Mesothelial cell of epicardium (in vitro differentiated cells): ENCODE results near the gene TRIM47. TPM values are rescaled to one million over a fixed set of nuclear protein-coding genes. Genes with fewer than 3 reads are reported as not detected.

Experiments used
- DNase-seq, 2 experiments: peaks; one replicate each; pipeline ENCODE4 v3.0.0; 2021; ENCODE audit warnings: low spot score in 2 of 2; ENCODE audit not compliant: unreplicated experiment in 2 of 2
- H3K27ac Mint-ChIP-seq: 2 replicates; pipeline ENCODE4 v1.8.0; 2021; ENCODE audit warnings: mixed read lengths
- H3K27me3 Mint-ChIP-seq: 2 replicates; pipeline ENCODE4 v1.8.0; 2021; ENCODE audit warnings: low read depth, mixed read lengths
- H3K36me3 Mint-ChIP-seq: 2 replicates; pipeline ENCODE4 v1.8.0; 2021; ENCODE audit warnings: mixed read lengths
- H3K4me1 Mint-ChIP-seq: 2 replicates; pipeline ENCODE4 v1.8.0; 2021; ENCODE audit warnings: mixed read lengths
- H3K4me3 Mint-ChIP-seq: 2 replicates; pipeline ENCODE4 v1.8.0; 2021; ENCODE audit warnings: mild to moderate bottlenecking, moderate library complexity, mixed read lengths
- H3K9me3 Mint-ChIP-seq: 2 replicates; pipeline ENCODE4 v1.8.0; 2021; ENCODE audit warnings: mixed read lengths
- CTCF ChIP-seq: fragments of 200-600 bp; sonication (generic); IDR thresholded peaks from one replicate; pipeline ENCODE4 v1.5.0; 2021; ENCODE audit warnings: antibody characterized with exemption; ENCODE audit not compliant: unreplicated experiment
- total RNA-seq: library from RNA; stranded (reverse); gene quantifications from 3 replicates; pipeline ENCODE4 v1.2.1, GENCODE V29; 2021

The TRIM47 gene
- total RNA-seq, 1 donor from 2014 or later: 2.9 TPM

GRCh38 chr17:75899353-75899752 is 21.0 kb upstream of the TRIM47 start:
- Mint-ChIP-seq H3K9me3 (no peaks in the 10 kb centered on the region), H3K27ac (no peak overlapping the region), H3K27me3 (no peaks in the 10 kb centered on the region), H3K36me3 (peaks cover 9% of the 10 kb centered on the region), H3K4me3 (no peak overlapping the region), H3K4me1 (peaks cover 19% of the 10 kb centered on the region)
- no peak for TF ChIP-seq CTCF
- DNase-seq: no peak

- Mint-ChIP-seq H3K4me1 (peaks cover 21% of the 10 kb centered on the region), H3K27me3 (no peaks in the 10 kb centered on the region), H3K9me3 (no peaks in the 10 kb centered on the region), H3K36me3 (peaks cover 9% of the 10 kb centered on the region), H3K27ac (no peak overlapping the region), H3K4me3 (no peak overlapping the region)
- DNase-seq: no peak
- TF ChIP-seq CTCF: no peak
Observed at GRCh38 chr17:75898791-75899190, 20.4 kb upstream of the TRIM47 start.

GRCh38 chr17:75898065-75898464 is 19.7 kb upstream of the TRIM47 start:
- H3K4me3 Mint-ChIP-seq: peak overlapping the region; percentile 59
- peaks cover 21% of the 10 kb centered on the region for H3K4me1 Mint-ChIP-seq
- no peak overlapping the region for H3K27ac Mint-ChIP-seq

GRCh38 chr17:75897160-75898019 is 19.0 kb upstream of the TRIM47 start:
- Mint-ChIP-seq H3K27me3 (no peaks in the 10 kb centered on the region), H3K27ac (peak overlapping the region; percentile 82), H3K36me3 (peaks cover 9% of the 10 kb centered on the region), H3K4me1 (peaks cover 21% of the 10 kb centered on the region), H3K4me3 (peak overlapping the region; percentile 59), H3K9me3 (no peaks in the 10 kb centered on the region)
- no peak for TF ChIP-seq CTCF
- DNase-seq: no peak

More at GRCh38 chr17:75898065-75898464, 19.7 kb upstream of the TRIM47 start:
- DNase-seq: no peak
- H3K9me3 Mint-ChIP-seq: no peaks in the 10 kb centered on the region
- TF ChIP-seq CTCF: no peak
- no peaks in the 10 kb centered on the region for H3K27me3 Mint-ChIP-seq
- peaks cover 9% of the 10 kb centered on the region for H3K36me3 Mint-ChIP-seq

GRCh38 chr17:75896415-75897159 is 18.2 kb upstream of the TRIM47 start, which contains the start of gene TRIM65:
TSS of gene TRIM65 (minus strand) at chr17:75896951. CDS start at chr17:75896937, 14 bp downstream.
- peak in 1 of 2 experiments; percentile 77 for DNase-seq
- peaks cover 21% of the 10 kb centered on the region for H3K4me1 Mint-ChIP-seq
- H3K9me3 Mint-ChIP-seq: no peaks in the 10 kb centered on the region
- peak within 1 kb of the TSS; percentile 71 for H3K4me3 Mint-ChIP-seq
- no peak for TF ChIP-seq CTCF
- H3K36me3 Mint-ChIP-seq: peaks cover 10% of the 10 kb centered on the region
- peak within 1 kb of the TSS; percentile 82 for H3K27ac Mint-ChIP-seq
- no peaks in the 10 kb centered on the region for H3K27me3 Mint-ChIP-seq
